ENCODE results near the gene GPR146.

GRCh38 chr7:1099154-1099542, 54.8 kb downstream of the GPR146 start:
- TF ChIP-seq CTCF (IDR thresholded peaks at IDR 0.05; ENCODE audit: poor library complexity) (no peak), EZH2 (IDR thresholded peaks at IDR 0.05; ENCODE audit: borderline replicate concordance) (no peak)
